ENCODE data around the gene ST6GALNAC1. TPM values are rescaled to one million over a fixed set of nuclear protein-coding genes. Genes with fewer than 3 reads are reported as not detected.
A peak's percentile ranks its signal among the peaks of the same experiment; 100 is the strongest.

ST6GALNAC1 gene
- total and polyA plus RNA-seq, 2 of the 13 experiments (the other 11 are each of a cell fraction or from before 2014, with no cell fraction given), result not detected

GRCh38 chr17:76672270-76672851 lies 28.8 kb upstream of the ST6GALNAC1 start (continued):
- TF ChIP-seq, protein P1, sequence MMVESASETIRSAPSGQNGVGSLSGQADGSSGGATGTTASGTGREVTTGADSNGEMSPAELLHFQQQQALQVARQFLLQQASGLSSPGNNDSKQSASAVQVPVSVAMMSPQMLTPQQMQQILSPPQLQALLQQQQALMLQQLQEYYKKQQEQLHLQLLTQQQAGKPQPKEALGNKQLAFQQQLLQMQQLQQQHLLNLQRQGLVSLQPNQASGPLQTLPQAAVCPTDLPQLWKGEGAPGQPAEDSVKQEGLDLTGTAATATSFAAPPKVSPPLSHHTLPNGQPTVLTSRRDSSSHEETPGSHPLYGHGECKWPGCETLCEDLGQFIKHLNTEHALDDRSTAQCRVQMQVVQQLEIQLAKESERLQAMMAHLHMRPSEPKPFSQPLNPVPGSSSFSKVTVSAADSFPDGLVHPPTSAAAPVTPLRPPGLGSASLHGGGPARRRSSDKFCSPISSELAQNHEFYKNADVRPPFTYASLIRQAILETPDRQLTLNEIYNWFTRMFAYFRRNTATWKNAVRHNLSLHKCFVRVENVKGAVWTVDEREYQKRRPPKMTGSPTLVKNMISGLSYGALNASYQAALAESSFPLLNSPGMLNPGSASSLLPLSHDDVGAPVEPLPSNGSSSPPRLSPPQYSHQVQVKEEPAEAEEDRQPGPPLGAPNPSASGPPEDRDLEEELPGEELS (CRISPR knock-in tag; IDR thresholded peaks at IDR 0.05), result peak; percentile 77; the same call in 1 of the 2 replicates
- TF ChIP-seq, protein P2, sequence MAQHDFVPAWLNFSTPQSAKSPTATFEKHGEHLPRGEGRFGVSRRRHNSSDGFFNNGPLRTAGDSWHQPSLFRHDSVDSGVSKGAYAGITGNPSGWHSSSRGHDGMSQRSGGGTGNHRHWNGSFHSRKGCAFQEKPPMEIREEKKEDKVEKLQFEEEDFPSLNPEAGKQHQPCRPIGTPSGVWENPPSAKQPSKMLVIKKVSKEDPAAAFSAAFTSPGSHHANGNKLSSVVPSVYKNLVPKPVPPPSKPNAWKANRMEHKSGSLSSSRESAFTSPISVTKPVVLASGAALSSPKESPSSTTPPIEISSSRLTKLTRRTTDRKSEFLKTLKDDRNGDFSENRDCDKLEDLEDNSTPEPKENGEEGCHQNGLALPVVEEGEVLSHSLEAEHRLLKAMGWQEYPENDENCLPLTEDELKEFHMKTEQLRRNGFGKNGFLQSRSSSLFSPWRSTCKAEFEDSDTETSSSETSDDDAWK (CRISPR knock-in tag; IDR thresholded peaks at IDR 0.05), result no peak
- TF ChIP-seq ZNF280D (CRISPR knock-in tag; IDR thresholded peaks at IDR 0.05) (no peak), TERF1 (CRISPR knock-in tag; IDR thresholded peaks at IDR 0.05) (no peak), ZNF20 (CRISPR knock-in tag; IDR thresholded peaks at IDR 0.05) (no peak), ZBTB46 (CRISPR knock-in tag; IDR thresholded peaks at IDR 0.05; ENCODE audit: borderline replicate concordance) (no peak), GZF1 (CRISPR knock-in tag; IDR thresholded peaks at IDR 0.05) (no peak), FOXA1 (IDR thresholded peaks at IDR 0.05) (no peak), FOXA1 (CRISPR knock-in tag; IDR thresholded peaks at IDR 0.05) (peak; percentile 64; the same call in 1 of the 2 replicates), TEAD3 (CRISPR knock-in tag; optimal IDR thresholded peaks at IDR 0.05; ENCODE audit: borderline replicate concordance) (peak; percentile 49), HNF4A (CRISPR knock-in tag; IDR thresholded peaks at IDR 0.05) (peak; percentile 57), SIX4 (CRISPR knock-in tag; IDR thresholded peaks at IDR 0.05) (peak; percentile 79)
- TF ChIP-seq, protein P3, sequence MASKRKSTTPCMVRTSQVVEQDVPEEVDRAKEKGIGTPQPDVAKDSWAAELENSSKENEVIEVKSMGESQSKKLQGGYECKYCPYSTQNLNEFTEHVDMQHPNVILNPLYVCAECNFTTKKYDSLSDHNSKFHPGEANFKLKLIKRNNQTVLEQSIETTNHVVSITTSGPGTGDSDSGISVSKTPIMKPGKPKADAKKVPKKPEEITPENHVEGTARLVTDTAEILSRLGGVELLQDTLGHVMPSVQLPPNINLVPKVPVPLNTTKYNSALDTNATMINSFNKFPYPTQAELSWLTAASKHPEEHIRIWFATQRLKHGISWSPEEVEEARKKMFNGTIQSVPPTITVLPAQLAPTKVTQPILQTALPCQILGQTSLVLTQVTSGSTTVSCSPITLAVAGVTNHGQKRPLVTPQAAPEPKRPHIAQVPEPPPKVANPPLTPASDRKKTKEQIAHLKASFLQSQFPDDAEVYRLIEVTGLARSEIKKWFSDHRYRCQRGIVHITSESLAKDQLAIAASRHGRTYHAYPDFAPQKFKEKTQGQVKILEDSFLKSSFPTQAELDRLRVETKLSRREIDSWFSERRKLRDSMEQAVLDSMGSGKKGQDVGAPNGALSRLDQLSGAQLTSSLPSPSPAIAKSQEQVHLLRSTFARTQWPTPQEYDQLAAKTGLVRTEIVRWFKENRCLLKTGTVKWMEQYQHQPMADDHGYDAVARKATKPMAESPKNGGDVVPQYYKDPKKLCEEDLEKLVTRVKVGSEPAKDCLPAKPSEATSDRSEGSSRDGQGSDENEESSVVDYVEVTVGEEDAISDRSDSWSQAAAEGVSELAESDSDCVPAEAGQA (IDR thresholded peaks at IDR 0.05; ENCODE audit: low read depth), result 0 out of 2 replicates have a peak, but pooled peaks have one; percentile 25
- TF ChIP-seq, protein P3 (CRISPR knock-in tag; IDR thresholded peaks at IDR 0.05; ENCODE audit: borderline replicate concordance), result no peak; the same call in 1 of the 2 replicates

Measured in HepG2 (cell line).